Testis (tissue), 3 donors: ENCODE results near the gene MRPL28. TPM values are rescaled to one million over a fixed set of nuclear protein-coding genes. Genes with fewer than 3 reads are reported as not detected.

ENCODE experiments used
- DNase-seq: peaks from one replicate; pipeline ENCODE4 v3.0.0-alpha.2; 2019
- H3K27ac ChIP-seq, 2 donors: fragments of 200-600 bp; sonication (generic); one replicate each; pipeline ENCODE4 v1.5.1; 2019
- H3K27me3 ChIP-seq: fragments of 200-600 bp; sonication (generic); one replicate; pipeline ENCODE4 v1.5.1; 2019
- H3K36me3 ChIP-seq: fragments of 200-600 bp; sonication (generic); one replicate; pipeline ENCODE4 v1.5.1; 2017; ENCODE audit warnings: low read depth; ENCODE audit errors: missing control alignments
- H3K4me1 ChIP-seq: fragments of 200-600 bp; sonication (generic); one replicate; pipeline ENCODE4 v1.5.1; 2019
- H3K4me3 ChIP-seq, 2 donors: fragments of 200-600 bp; sonication (generic); one replicate each; pipeline ENCODE4 v1.5.1; 2017 to 2019
- H3K9me3 ChIP-seq: fragments of 200-600 bp; sonication (generic); one replicate; pipeline ENCODE4 v1.5.1; 2017
- CTCF ChIP-seq, 3 experiments: fragments of 450-650 bp in 2 of 3; fragments of 200-600 bp in 1 of 3; sonication (generic) in 1 of 3; IDR thresholded peaks; one replicate each; pipeline ENCODE4 v1.5.1; 2016 to 2019; ENCODE audit warnings: antibody characterized with exemption in 3 of 3, mild to moderate bottlenecking in 2 of 3, moderate library complexity in 1 of 3
- POLR2A ChIP-seq: fragments of 450-650 bp; IDR thresholded peaks from one replicate; pipeline ENCODE4 v1.6.1; 2017; ENCODE audit warnings: antibody characterized with exemption, mild to moderate bottlenecking, moderate library complexity
- WGBS, 2 donors: methylation state at CpG; one replicate each; pipeline ENCODE4 v1.1.5; 2018; 5-methylcytosine and 5-hydroxymethylcytosine counted together
- intact Hi-C: fragments of 100-400 bp; cut with DNase I; formaldehyde crosslinking; loops from one replicate; pipeline ENCODE4 v1.15.1; 2023; ENCODE audit warnings: low total_unique reads
- polyA plus RNA-seq: library from polyadenylated mRNA; stranded (reverse); fragments of 350-450 nt; fragmentation: Illumina TruSeq; extraction: RNeasy Lipid Tissue Mini Kit (QIAGEN cat#74804); gene quantifications from one replicate; pipeline ENCODE4 v1.2.3, GENCODE V29; 2014; ENCODE audit warnings: low read depth, low replicate concordance; ENCODE audit not compliant: insufficient read depth
- total RNA-seq, 2 donors: library from RNA; depleted of rRNA; stranded (reverse); fragments of >200 nt; gene quantifications; one replicate each; pipeline ENCODE4 v1.2.3, GENCODE V29; 2016

The MRPL28 gene
- total and polyA plus RNA-seq, 3 donors from 2014 or later: 108 to 161 (median 119) TPM

GRCh38 chr16:397135-397661, 26.9 kb upstream of the MRPL28 start, which contains the start of gene NME4:
Gene NME4 (plus strand): TSS chr16:397199. CDS start chr16:397223, 24 bp downstream.
- intact Hi-C loops: no loop called here
- WGBS, 2 donors: 0% methylated on average over 5 to 39 of the region's 75 CpGs
- H3K9me3 ChIP-seq: no peaks in the 10 kb centered on the region
- TF ChIP-seq POLR2A (no peak), CTCF (IDR thresholded peaks at IDR 0.05) (no peak)
- H3K27me3 ChIP-seq: no peaks in the 10 kb centered on the region
- peak; percentile 51 for DNase-seq
- H3K4me3 ChIP-seq: peak within 1 kb of the TSS; percentile 65 to 78
- peaks cover 23% of the 10 kb centered on the region for H3K4me1 ChIP-seq
- H3K36me3 ChIP-seq: no peaks in the 10 kb centered on the region
- peak within 1 kb of the TSS; percentile 80 to 88 for H3K27ac ChIP-seq

GRCh38 chr16:396605-397004, 26.3 kb upstream of the MRPL28 start:
- 0 to 1% methylated on average over 18 to 22 of the region's 22 CpGs for WGBS, 2 donors
- Histone ChIP-seq H3K27me3 (no peaks in the 10 kb centered on the region), H3K36me3 (no peaks in the 10 kb centered on the region), H3K9me3 (no peaks in the 10 kb centered on the region), H3K4me1 (peaks cover 23% of the 10 kb centered on the region), H3K27ac (peak overlapping the region; percentile 80 to 88), H3K4me3 (peak overlapping the region; percentile 57 to 78)
- peak; percentile 75 for DNase-seq
- intact Hi-C loops: no loop called here
- TF ChIP-seq CTCF (IDR thresholded peaks at IDR 0.05): no peak

- DNase-seq: no peak
- H3K36me3 ChIP-seq: no peaks in the 10 kb centered on the region
- peaks cover 23% of the 10 kb centered on the region for H3K4me1 ChIP-seq
- H3K27ac ChIP-seq: peak overlapping the region; percentile 80 to 88
- H3K4me3 ChIP-seq: peak overlapping the region; percentile 57 to 78
- intact Hi-C loops: no loop called here
- TF ChIP-seq CTCF (IDR thresholded peaks at IDR 0.05) (no peak), POLR2A (no peak)
- WGBS, 2 donors: 2 to 16% methylated on average over 3 of the region's 3 CpGs
- no peaks in the 10 kb centered on the region for H3K9me3 ChIP-seq
- no peaks in the 10 kb centered on the region for H3K27me3 ChIP-seq
Measured at GRCh38 chr16:396199-396598, 25.9 kb upstream of the MRPL28 start.

- 93 to 97% methylated on average over 7 of the region's 7 CpGs for WGBS, 2 donors
- no peaks in the 10 kb centered on the region for H3K9me3 ChIP-seq
- no peaks in the 10 kb centered on the region for H3K36me3 ChIP-seq
- no peak for DNase-seq
- intact Hi-C loops: no loop called here
- H3K27ac ChIP-seq: no peak overlapping the region
- no peak overlapping the region for H3K4me3 ChIP-seq
- no peak for TF ChIP-seq CTCF (IDR thresholded peaks at IDR 0.05)
- TF ChIP-seq POLR2A: no peak
- H3K4me1 ChIP-seq: peaks cover 27% of the 10 kb centered on the region
- H3K27me3 ChIP-seq: no peaks in the 10 kb centered on the region
Measured at GRCh38 chr16:392450-393030, 22.2 kb upstream of the MRPL28 start.

- Histone ChIP-seq H3K4me1 (peaks cover 31% of the 10 kb centered on the region), H3K36me3 (no peaks in the 10 kb centered on the region), H3K4me3 (no peak overlapping the region), H3K27ac (no peak overlapping the region), H3K9me3 (no peaks in the 10 kb centered on the region), H3K27me3 (no peaks in the 10 kb centered on the region)
- TF ChIP-seq POLR2A (no peak), CTCF (IDR thresholded peaks at IDR 0.05) (peak; percentile 33 to 67 (median 61))
- WGBS, 2 donors: 82 to 86% methylated on average over 4 to 7 of the region's 7 CpGs
- intact Hi-C loops: no loop called here
- peak; percentile 74 for DNase-seq
Measured at GRCh38 chr16:391885-392335, 21.6 kb upstream of the MRPL28 start.
